Upper lobe of left lung (tissue), 6 donors: ENCODE results near the gene PRCD. TPM values are rescaled to one million over a fixed set of nuclear protein-coding genes. Genes with fewer than 3 reads are reported as not detected.

ENCODE experiments used
- ATAC-seq, 2 donors: fragments of 200-7000 bp; cut with Tn5 transposase; one replicate each; pipeline ENCODE4 v1.9.1; 2022; ENCODE audit warnings: mild to moderate bottlenecking in 2 of 2, moderate library complexity in 2 of 2; ENCODE audit not compliant: low FRiP score in 2 of 2
- DNase-seq, 2 donors: peaks; one replicate each; pipeline ENCODE4 v3.0.0-alpha.2; 2019 to 2020
- H3K27ac ChIP-seq, 4 donors: fragments of 200-600 bp; sonication (generic); one replicate each; pipeline ENCODE4 v1.5.1; 2016 to 2019
- H3K27me3 ChIP-seq, 4 donors: fragments of 200-600 bp; sonication (generic); one replicate each; pipeline ENCODE4 v1.5.1; 2017 to 2019
- H3K36me3 ChIP-seq, 4 donors: fragments of 200-600 bp; sonication (generic); one replicate each; pipeline ENCODE4 v1.5.1; 2016 to 2019
- H3K4me1 ChIP-seq, 4 donors: fragments of 200-600 bp; sonication (generic); one replicate each; pipeline ENCODE4 v1.5.1; 2018 to 2019
- H3K4me3 ChIP-seq, 4 donors: fragments of 200-600 bp; sonication (generic); one replicate each; pipeline ENCODE4 v1.5.1; 2017 to 2019; ENCODE audit warnings: mild to moderate bottlenecking in 2 of 4, moderate library complexity in 1 of 4
- H3K9me3 ChIP-seq, 4 donors: fragments of 200-600 bp; sonication (generic); one replicate each; pipeline ENCODE4 v1.5.1; 2018 to 2019
- CTCF ChIP-seq, 6 experiments: fragments of 450-650 bp in 4 of 6; fragments of 200-600 bp in 2 of 6; sonication (generic) in 2 of 6; IDR thresholded peaks; one replicate each; pipeline ENCODE4 v1.5.1; 2016 to 2019; ENCODE audit warnings: antibody characterized with exemption in 6 of 6
- EP300 ChIP-seq, 4 donors: sonication (generic); formaldehyde crosslinking; IDR thresholded peaks; one replicate each; pipeline ENCODE4 v1.5.1; 2017; ENCODE audit warnings: antibody characterized with exemption in 4 of 4, control low read depth in 2 of 4
- POLR2A ChIP-seq, 4 donors: fragments of 450-650 bp; IDR thresholded peaks; one replicate each; pipeline ENCODE4 v1.5.1; 2016 to 2017; ENCODE audit warnings: antibody characterized with exemption in 4 of 4, mild to moderate bottlenecking in 2 of 4
- POLR2AphosphoS5 ChIP-seq, 2 donors: sonication (generic); formaldehyde crosslinking; IDR thresholded peaks; one replicate each; pipeline ENCODE4 v1.5.1; 2017; ENCODE audit warnings: antibody characterized with exemption in 2 of 2
- WGBS, 2 donors: methylation state at CpG; one replicate each; pipeline ENCODE4 v1.1.5; 2017 to 2018; 5-methylcytosine and 5-hydroxymethylcytosine counted together
- total RNA-seq, 6 donors: library from RNA; depleted of rRNA in 4 of 6; stranded (reverse); fragments of >200 nt in 4 of 6; gene quantifications; one replicate each; pipeline versions ENCODE4 v1.1.0 to v1.2.1, GENCODE V29; 2016 to 2021
- donor health status: DM: no; HTN: no; CAD: no; lungs with moderate emphysema.
- donor health status: DM: no; HTN: yes; CAD: no; lungs with severe emphysema.

Gene PRCD
- total RNA-seq, 6 donors from 2014 or later = 3.0 to 13.9 (median 7.2) TPM; not detected in 1

GRCh38 chr17:76584427-76585032 lies 44.7 kb downstream of the PRCD start:
- TF ChIP-seq POLR2A (IDR thresholded peaks at IDR 0.05) = no peak
- no peak for TF ChIP-seq EP300 (IDR thresholded peaks at IDR 0.05)
- 23 to 26% methylated on average over 17 of the region's 17 CpGs for WGBS, 2 donors
- Histone ChIP-seq H3K27ac (peak overlapping the region; percentile 81 to 89 (median 82)), H3K27me3 (peaks cover 0 to 3% (median 0%) of the 10 kb centered on the region in 4 donors), H3K36me3 (no peaks in the 10 kb centered on the region), H3K4me1 (peaks cover 12 to 31% (median 18%) of the 10 kb centered on the region in 4 donors), H3K4me3 (peak overlapping the region; percentile 57 to 70 (median 62)), H3K9me3 (no peaks in the 10 kb centered on the region)
- peak in 1 of 2 donors; percentile 2 for ATAC-seq
- DNase-seq = peak in 1 of 2 donors; percentile 45

DNA sequence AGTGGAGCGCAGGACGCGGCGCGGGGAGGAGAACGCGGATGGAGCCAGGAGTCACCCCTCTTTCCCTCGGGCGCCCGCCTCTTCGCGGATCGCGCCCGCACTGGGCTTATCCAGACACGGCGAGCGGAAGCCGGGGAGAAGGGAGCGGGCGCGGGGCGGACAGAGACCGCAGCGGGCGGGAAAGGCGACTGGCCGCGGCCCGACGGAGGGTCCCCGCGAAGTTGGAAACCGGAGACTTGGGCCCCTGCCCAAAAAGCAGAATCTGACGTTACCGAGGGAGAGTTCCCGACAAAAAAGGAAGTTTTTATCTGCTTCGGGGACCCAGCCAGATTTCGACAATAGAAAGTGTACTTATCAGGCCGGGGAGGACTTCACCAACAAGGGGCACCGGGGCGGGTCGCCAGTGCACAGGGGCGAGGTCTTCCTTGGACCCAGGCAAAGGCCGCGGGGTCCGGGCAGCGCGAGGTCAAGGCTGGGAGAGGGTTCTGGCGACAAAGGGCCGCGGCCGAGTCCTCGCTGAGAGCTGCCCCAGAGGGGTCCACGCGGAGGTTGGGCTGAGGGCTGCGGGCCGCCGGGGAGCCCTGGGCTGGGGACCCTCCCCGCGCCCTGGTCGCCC lies 45.3 kb downstream of the PRCD start:
- DNase-seq = peak; percentile 48 to 90
- Histone ChIP-seq H3K36me3 (no peaks in the 10 kb centered on the region), H3K9me3 (no peaks in the 10 kb centered on the region), H3K4me1 (peaks cover 12 to 31% (median 18%) of the 10 kb centered on the region in 4 donors), H3K27ac (peak overlapping the region; percentile 81 to 89 (median 82)), H3K4me3 (peak overlapping the region; percentile 57 to 70 (median 62)), H3K27me3 (peaks cover 0 to 3% (median 0%) of the 10 kb centered on the region in 4 donors)
- ATAC-seq = peak in 1 of 2 donors; percentile 79
- WGBS, 2 donors = 1 to 2% methylated on average over 16 to 58 of the region's 62 CpGs
- TF ChIP-seq POLR2A (IDR thresholded peaks at IDR 0.05) (peak in 1 of 4 donors; percentile 12), CTCF (IDR thresholded peaks at IDR 0.05) (no peak)

- peak; percentile 90 to 95 for ATAC-seq
- TF ChIP-seq EP300 (IDR thresholded peaks at IDR 0.05) = no peak
- TF ChIP-seq POLR2A (IDR thresholded peaks at IDR 0.05) = peak in 3 of 4 donors; percentile 59 to 84 (median 66)
- peak; percentile 57 to 89 (median 75) for TF ChIP-seq CTCF (IDR thresholded peaks at IDR 0.05)
- peak; percentile 13 to 33 for TF ChIP-seq POLR2AphosphoS5 (IDR thresholded peaks at IDR 0.05)
- 1 to 13% methylated on average over 6 to 32 of the region's 84 CpGs for WGBS, 2 donors
- Histone ChIP-seq H3K4me3 (peak within 1 kb of the TSS; percentile 57 to 70 (median 62)), H3K27me3 (peaks cover 0 to 3% (median 0%) of the 10 kb centered on the region in 4 donors), H3K36me3 (no peaks in the 10 kb centered on the region), H3K27ac (peak within 1 kb of the TSS; percentile 81 to 89 (median 82)), H3K9me3 (no peaks in the 10 kb centered on the region), H3K4me1 (peaks cover 12 to 31% (median 18%) of the 10 kb centered on the region in 4 donors)
- peak; percentile 90 to 95 for DNase-seq
These were observed 46.1 kb downstream of the PRCD start, which contains the start of gene ST6GALNAC2 for GRCh38 chr17:76585649-76586593. Gene ST6GALNAC2, minus strand, starts transcription at chr17:76585860. Its CDS starts 52 bp downstream, at chr17:76585808.

GRCh38 chr17:76586741-76587487 lies 47.1 kb downstream of the PRCD start:
- Histone ChIP-seq H3K4me3 (peak overlapping the region in 3 of 4 donors; percentile 61 to 70 (median 63)), H3K36me3 (no peaks in the 10 kb centered on the region), H3K27ac (no peak overlapping the region), H3K9me3 (no peaks in the 10 kb centered on the region), H3K27me3 (peaks cover 0 to 3% (median 0%) of the 10 kb centered on the region in 4 donors), H3K4me1 (peaks cover 12 to 31% (median 18%) of the 10 kb centered on the region in 4 donors)
- no peak for ATAC-seq
- TF ChIP-seq POLR2AphosphoS5 (IDR thresholded peaks at IDR 0.05) (no peak), EP300 (IDR thresholded peaks at IDR 0.05) (no peak), POLR2A (IDR thresholded peaks at IDR 0.05) (no peak), CTCF (IDR thresholded peaks at IDR 0.05) (no peak)
- no peak for DNase-seq
- WGBS, 2 donors = 42 to 47% methylated on average over 6 to 16 of the region's 17 CpGs
